ENCODE results near the gene TPSD1.
"Not testable (repeated sequence)": the region's sequence is repeated elsewhere in the genome, so short reads cannot be mapped to it uniquely, and the experiment has no call there.

Gene TPSD1

DNA sequence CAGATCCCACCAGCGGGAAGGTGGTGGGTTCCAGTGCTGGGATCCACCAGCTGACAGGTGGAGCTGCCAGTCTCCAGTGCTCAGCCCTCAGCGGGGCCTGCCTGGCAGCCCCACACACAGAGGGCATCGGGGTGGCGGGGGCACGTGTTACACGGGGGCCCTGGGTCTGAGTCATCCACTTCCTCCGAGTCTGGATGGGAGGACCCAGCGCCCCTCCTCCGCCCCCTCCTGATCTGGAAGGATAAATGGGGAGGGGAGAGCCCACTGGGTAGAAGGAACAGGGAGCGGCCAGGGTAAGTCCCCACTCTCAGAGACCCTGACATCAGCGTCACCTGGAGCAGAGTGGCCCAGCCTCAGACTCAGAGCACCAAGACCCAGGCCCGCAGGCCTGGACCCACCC, 15.4 kb upstream of the TPSD1 start, which contains the start of gene TPSAB1:
TSS of gene TPSAB1 (plus strand) at position 270 of the 400 bp plus-strand sequence. CDS start 234 bp downstream, outside the sequence.
- DNase-seq (ENCODE audit: extremely low read depth in 1 of 2, low read depth in 1 of 2), result not testable (repeated sequence)

DNA sequence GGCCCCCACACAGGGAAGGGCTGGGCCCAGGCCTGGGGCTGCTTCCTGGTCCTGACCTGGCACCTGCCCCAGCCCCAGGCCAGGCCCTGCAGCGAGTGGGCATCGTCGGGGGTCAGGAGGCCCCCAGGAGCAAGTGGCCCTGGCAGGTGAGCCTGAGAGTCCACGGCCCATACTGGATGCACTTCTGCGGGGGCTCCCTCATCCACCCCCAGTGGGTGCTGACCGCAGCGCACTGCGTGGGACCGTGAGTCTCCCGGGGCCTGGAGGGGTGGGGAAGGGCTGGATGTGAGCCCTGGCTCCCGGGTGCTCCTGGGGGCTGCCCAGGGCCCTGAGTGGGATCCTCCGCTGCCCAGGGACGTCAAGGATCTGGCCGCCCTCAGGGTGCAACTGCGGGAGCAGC, 14.8 kb upstream of the TPSD1 start:
- not testable (repeated sequence) for DNase-seq (ENCODE audit: extremely low read depth in 1 of 2, low read depth in 1 of 2)

DNA sequence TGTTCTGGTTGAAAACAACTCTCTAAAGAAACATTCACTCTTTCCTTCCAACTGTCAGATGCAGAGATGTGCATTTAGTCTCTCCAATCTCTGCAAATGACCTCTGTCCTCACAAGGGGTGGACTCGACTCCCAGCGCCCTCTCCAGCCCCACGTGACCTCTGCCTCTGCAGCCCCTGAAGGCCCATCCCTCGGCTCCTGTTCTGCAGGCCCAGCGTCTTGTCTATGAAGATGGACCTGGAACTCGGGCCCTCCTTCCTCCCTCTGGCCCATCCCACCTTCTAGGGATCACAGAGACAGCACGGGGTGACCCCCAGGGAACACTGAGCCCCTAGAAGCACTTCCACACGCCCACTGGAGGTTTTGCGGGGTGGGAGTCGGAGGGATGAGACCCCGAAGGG, 12.5 kb upstream of the TPSD1 start:
- DNase-seq (ENCODE audit: extremely low read depth in 1 of 2, low read depth in 1 of 2), result not testable (repeated sequence)

DNA sequence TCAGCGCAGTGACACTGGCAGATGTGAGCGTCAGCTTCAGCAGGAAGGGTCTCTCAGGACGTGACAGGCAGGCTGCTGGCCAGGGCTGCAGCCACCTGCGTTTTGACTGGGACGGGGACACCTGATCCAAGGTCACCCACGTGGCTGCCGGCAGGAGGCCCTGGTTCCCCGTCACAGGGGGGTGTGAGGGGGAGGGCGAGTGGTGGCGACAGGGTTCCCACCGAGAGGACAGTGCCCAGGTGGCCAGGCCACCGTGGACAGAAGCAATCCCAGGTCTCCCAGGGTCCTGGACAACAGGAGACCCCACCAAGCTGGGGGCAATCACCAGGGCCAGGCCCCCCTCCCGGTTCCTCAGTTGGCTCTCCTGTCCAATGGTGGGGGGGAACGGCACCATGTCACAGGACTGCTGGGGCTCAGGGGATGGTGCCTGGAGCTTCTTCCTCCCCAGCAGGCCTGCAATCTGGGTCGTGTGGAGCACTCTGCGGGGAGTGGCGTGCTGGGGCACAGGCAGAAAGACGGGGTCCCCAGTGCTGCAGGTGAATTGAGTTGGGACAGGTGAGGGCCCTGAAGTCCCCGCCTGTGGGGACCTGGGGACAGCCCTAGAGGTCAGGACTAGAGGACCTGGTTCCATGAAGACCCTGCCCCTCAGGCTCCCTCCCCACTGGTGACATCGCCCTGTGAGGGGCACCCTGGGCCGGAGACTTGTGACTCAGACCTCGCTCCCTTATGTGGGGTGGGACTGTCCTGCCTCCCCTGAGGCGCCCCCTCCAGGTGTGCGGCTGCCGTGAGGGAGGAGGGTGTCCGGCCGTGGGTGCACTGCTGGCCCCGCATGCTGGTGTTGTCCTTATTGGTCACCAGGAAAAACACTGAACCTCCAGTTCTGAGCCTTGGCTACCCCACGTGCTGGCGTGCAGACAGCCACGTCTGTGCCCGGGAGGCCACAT, 11.7 kb upstream of the TPSD1 start:
- DNase-seq (ENCODE audit: extremely low read depth in 1 of 2, low read depth in 1 of 2), result not testable (repeated sequence)

DNA sequence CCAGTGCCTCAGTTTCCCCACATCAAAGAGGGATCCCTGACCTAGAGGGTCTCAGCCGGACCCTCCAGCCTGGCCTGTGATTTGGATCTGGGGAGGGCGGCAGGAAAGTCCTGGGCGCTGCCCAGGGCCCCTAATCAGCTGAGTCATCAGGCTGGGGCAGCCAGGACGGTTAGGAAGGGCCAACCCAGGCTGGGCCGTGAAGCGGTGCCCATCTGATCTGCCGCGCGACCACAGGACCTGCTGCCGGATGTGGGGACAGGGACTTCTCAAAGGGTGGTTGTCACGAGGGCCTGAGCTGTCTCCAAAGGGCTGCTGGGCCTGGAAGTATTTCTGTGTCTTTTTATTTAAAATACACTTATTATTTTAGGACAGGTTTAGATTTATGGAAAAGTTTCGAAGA, 11.0 kb upstream of the TPSD1 start:
- no peak for DNase-seq (ENCODE audit: extremely low read depth in 1 of 2, low read depth in 1 of 2)

DNA sequence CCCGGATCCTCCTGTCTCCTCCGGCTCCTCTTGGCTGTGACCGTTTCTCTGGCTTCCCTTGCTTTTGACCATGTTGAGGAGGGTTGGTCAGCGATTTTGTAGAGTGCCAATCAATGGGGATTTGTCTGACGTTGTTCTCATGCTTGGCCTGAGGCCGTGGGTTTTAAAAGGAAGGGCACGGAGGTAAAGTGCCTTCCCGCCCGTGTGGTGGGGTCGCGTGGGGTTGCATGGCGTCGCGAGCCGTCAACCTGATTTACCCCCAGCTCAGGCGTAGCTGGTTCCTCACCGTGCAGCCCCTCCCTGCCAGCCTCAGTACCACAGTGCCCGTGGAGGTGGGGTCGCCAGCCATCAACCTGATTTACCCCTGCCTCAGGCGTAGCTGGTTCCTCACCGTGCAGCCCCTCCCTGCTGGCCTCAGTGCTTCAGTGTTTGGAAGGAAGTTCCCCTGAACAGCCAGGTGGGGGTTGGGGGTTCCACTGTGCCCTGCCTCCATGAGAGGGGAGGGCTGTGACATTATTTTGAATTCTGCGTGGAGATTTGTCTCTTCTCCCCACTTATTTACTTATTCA, 10.3 kb upstream of the TPSD1 start:
- DNase-seq (ENCODE audit: extremely low read depth in 1 of 2, low read depth in 1 of 2), result no peak

DNA sequence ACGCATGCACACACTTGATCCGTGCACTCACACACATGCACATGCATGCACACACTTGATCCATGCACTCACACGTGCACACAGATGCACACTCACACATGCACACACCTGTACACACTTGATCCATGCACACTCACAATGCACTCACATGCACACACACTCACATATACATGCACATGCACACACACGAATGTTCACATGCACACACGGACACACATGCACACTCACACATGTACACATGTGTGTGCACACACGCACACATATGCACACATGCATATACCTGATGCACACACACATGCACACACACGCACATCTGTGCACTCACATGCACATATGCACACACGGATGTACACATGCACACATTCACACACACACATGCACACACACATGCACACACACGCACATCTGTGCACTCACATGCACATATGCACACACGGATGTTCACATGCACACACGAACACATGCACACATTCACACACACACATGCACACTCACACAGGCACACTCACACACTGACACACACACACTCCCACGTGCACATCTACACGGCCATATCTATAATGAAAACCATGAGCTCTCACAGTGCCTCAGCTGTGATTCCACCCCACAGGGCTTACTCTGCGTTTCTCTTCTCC, 7.8 kb upstream of the TPSD1 start:
- DNase-seq (ENCODE audit: extremely low read depth in 1 of 2, low read depth in 1 of 2), result not testable (repeated sequence)

DNA sequence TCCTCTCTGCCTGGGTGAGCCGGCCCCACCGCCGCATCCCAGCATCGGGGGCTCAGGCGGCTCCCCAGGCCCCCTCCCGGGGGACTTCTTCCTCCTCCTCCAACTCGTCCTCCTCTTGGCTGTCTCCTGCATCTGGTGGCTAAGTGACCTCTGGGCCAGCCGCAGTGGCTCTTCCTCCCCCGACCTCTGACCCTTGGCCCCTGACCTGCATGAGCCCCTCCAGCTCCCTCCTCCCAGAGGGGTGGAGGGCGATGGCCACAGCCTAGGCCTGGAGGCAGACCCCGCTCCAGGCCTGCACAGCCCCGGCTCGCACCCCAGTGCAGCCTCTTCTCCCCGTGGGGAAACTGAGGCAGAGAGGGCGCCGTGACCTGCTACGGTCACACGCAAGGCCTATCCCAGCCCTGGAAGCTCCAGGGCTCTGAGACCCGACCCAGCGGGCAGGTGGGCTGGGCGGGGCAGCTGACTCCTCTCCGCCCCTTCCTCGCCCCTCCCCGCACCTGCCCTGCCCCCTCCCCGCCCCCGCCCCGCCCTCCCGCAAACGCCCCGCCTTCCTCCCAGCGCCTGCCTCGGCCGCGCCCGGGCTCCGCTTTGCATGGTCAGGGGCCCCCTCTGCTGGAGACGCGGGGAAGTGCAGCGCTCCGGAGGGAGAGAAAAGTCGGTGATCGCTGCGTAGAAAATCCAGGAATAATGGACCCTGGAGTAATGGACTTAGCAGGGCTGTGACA, 6.7 kb upstream of the TPSD1 start:
- not testable (repeated sequence) for DNase-seq (ENCODE audit: extremely low read depth in 1 of 2, low read depth in 1 of 2)

DNA sequence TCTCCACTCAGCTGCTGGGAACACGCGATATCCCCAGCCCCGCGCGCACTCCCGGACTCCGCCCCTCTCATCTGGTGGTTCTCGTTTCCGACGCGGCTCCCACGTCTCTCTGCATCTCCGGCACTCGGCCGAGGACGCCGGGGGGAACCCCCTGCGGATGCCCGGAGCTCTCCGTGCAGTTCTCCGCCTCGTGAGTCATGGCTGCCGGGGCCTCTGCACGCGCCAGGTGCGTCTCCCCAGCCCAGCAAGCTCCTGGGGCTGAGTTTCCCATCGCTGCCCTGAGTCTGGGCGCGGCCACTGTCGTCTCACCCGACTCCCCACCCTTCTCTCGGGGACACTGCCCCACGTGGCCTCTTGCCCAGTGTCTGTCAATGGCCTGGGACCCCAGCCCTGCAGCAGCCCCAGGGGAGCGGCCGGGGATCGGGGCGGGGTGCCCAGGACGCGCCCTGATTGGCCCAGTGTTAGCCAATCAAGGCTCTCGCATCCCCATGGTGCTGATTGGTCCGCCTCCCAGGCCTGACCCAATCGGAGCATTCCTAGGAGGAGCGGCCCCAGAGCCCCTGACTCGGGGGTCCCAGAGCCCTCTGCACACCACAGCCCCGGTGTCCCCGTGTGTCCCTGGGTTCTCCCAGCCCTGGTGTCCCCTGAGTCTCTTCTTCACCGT, 2.0 kb upstream of the TPSD1 start:
- DNase-seq (ENCODE audit: extremely low read depth in 1 of 2, low read depth in 1 of 2), result not testable (repeated sequence)

DNA sequence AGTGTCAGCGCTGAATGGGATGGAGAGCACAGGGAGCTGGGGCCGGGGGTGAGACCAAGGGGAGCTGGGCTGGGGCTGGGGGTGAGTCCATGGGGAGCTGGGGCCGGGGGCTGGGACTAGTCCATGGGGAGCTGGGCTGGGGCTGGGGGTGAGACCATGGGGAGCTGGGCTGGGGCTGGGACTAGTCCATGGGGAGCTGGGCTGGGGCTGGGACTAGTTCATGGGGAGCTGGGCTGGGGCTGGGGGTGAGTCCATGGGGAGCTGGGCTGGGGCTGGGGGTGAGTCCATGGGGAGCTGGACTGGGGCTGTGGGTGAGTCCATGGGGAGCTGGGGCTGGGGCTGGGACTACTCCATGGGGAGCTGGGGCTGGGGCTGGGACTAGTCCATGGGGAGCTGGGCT, 1.0 kb upstream of the TPSD1 start:
- not testable (repeated sequence) for DNase-seq (ENCODE audit: extremely low read depth in 1 of 2, low read depth in 1 of 2)

DNA sequence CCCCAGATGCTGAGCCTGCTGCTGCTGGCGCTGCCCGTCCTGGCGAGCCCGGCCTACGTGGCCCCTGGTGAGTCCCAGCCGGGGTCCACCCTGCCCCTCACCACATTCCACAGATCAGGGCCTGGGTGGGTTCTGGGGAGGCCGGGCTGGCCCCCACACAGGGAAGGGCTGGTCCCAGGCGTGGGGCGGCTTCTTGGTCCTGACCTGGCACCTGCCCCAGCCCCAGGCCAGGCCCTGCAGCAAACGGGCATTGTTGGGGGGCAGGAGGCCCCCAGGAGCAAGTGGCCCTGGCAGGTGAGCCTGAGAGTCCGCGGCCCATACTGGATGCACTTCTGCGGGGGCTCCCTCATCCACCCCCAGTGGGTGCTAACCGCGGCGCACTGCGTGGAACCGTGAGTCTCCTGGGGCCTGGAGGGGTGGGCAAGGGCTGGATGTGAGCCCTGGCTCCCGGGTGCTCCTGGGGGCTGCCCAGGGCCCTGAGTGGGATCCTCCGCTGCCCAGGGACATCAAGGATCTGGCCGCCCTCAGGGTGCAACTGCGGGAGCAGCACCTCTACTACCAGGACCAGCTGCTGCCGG, 516 bp downstream of the TPSD1 start:
- DNase-seq (ENCODE audit: extremely low read depth in 1 of 2, low read depth in 1 of 2), result not testable (repeated sequence)

DNA sequence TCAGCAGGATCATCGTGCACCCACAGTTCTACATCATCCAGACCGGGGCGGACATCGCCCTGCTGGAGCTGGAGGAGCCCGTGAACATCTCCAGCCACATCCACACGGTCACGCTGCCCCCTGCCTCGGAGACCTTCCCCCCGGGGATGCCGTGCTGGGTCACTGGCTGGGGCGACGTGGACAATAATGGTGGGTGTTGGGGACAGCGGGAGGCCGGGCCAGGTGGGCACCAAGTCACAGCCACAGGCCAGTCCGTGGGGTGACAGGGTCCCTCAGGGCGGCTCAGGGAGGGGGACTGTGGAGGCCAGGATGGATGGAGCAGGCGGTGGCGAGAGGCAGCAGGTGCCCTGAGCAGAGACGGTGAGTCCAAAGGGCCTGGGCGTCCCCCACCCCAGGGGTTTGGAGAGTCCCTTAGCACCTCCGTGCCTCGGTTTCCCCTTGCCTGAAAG, 1.0 kb downstream of the TPSD1 start:
- DNase-seq (ENCODE audit: extremely low read depth in 1 of 2, low read depth in 1 of 2), result no peak

DNA sequence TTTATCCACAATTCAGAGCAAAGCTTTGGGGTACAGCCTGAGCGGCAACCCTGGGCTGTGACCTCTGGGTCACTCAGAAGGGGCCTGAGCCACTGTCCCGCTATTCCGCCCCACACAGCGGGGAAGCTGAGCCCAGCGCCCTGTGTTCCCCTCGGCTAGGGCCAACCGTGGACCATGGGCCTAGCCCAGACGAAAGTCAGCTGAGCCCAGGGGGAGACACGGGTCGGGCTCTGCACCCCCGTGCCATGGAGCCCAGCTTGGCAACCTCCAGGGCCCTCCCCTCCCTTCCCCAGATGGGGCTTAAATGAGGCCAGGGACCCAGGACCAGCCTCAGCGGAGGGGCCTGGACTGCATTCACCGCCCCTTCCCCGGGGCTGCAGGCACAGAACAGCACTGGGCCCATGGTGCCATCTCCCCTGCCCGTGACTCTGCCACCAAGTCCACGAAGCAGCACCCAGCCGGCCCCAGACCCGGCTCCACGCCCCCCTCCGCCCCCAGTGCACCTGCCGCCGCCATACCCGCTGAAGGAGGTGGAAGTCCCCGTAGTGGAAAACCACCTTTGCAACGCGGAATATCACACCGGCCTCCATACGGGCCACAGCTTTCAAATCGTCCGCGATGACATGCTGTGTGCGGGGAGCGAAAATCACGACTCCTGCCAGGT, 1.8 kb downstream of the TPSD1 start:
- DNase-seq (ENCODE audit: extremely low read depth in 1 of 2, low read depth in 1 of 2), result no peak

DNA sequence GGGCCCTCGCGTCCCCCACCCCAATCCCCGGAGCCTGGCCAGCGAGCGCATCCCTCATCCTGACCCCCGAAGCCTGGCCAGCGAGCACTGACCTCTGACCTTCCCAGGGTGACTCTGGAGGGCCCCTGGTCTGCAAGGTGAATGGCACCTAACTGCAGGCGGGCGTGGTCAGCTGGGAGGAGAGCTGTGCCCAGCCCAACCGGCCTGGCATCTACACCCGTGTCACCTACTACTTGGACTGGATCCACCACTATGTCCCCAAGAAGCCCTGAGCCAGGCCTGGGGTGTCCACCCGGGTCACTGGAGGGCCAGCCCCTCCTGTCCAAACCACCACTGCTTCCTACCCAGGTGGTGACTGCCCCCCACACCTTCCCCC, 2.3 kb downstream of the TPSD1 start:
- no peak for DNase-seq (ENCODE audit: extremely low read depth in 1 of 2, low read depth in 1 of 2)

DNA sequence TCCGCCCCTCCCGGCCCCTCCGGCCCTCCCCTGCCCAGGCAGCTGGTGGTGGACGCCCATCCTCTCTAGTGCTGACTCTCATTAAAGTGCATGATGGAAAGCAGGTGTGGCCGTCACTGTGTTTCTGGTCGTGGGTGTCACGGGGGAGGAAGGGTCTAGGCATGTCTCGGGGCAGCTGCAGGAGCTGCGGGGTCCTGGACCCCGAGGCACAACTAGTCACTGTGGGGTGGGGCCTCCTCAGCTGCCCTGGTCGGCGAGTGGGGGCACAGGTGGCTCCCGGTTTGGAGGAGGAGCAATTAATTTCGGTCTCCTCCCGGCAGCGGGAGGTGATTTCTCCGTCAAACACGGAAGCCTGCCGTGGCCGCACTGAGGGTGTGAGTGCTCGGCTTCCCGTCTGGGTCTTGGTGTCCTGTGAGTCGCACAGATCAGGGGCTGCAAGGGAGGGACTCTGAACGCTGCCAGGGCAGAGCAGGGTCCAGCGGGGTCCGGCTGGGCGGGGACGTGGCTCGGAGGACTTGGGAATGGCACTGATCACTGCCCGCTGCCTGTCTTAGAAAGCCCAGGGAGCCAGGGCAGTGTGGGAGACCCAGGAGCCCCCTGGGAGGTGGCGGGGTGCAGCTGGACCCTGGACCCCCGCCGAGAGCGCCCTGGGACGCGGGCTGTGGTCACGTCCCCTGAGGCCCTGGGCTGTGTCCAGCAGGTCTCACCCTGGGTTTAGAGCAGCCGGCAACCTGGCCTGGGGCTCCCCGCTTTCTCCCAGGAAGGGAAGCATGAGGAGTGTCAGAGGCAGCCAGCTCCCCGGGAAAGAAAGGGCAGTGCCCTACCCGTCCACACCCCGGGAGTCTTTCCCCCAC, 3.3 kb downstream of the TPSD1 start:
- DNase-seq (ENCODE audit: extremely low read depth in 1 of 2, low read depth in 1 of 2), result no peak

DNA sequence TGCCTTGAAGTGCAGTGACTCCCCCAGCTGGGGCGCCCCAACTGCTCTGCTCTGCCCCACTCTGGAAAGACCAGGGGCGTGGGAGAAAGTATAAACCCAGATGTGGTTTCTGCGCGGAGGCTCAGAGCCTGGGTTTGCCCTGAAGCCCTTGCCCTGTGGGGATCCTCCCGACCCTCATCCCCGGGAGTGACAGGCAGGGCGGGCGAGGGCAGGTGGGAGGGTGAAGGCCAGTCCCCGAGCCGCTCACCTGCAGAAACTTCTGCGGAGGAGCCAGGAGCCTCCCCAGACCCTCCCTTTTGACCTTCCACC, 3.8 kb downstream of the TPSD1 start:
- no peak for DNase-seq (ENCODE audit: extremely low read depth in 1 of 2, low read depth in 1 of 2)

DNA sequence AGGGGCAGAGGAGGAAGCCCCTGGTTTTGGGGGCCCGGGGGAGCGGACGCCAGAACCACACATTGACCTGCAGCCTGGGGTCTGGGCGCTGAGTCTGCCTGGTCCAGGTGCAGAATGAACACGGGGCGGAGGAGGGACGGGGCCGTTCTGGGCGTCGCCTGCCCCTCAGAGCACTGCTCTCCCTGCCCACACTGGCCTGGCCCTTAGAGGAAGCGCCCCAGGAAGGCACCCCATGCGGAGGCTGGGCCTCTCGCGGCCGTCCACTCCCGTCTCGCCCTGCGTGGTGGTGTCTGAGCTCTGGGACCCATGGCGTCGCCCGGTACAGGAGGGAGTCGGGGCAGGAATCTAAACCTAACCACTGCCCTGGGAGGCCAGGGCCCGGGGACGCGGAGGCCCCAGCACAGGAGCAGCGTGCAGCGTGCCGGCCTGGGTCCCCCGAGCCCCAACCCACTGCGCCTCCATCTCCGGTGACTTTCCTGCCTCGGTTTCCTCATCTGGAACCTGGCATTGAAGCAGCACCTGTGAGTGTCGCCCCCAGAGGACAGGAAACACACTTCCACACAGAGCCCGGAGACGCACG, 4.3 kb downstream of the TPSD1 start:
- no peak for DNase-seq (ENCODE audit: extremely low read depth in 1 of 2, low read depth in 1 of 2)

DNA sequence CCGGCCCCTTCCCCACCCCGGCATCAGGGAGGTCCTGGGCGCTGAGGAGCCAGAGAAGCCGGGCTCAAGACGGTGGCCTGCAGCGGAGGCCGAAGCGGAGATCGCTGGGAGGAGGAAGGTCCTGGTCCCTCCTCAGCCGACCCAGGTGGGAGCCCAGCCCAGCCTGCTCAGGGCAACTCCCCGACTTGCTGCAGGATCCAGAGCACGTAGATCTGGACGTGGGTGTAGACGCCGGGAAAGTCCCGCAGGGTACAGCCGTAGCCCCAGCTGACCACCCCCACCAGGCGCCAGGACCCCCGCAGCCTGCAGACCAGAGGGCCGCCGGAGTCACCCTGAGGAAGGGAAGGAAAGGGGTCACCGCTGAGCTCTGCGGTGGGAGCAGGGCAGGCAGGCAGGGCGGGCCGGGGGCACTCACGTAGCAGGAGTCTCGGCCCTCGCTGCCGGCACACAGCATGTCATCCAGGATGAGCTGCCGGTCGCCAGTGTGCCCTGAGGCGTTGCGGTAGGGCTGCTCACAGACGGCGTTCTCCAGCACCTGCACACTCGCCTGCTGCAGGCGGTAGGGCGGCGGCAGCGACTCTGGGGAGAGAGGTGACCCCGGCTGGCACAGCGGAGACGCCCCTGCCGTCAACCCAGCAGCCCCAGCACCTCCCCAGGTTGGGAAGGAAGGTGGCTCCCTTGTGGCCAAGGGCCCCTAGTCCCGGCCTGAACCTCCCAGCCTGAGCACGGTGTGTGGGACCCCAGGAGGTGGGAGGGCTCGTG, 5.4 kb downstream of the TPSD1 start:
- no peak for DNase-seq (ENCODE audit: extremely low read depth in 1 of 2, low read depth in 1 of 2)

All from stimulated activated CD8-positive, alpha-beta memory T cell treated with anti-CD3 and anti-CD28 coated beads, Interleukin-7, amount 100 ng/mL, for 48 hours (primary cell).